Dendritic cell treated with granulocyte-macrophage colony-stimulating factor and Interleukin-4, amounts not matched to agents 40 ng/mL and 50 ng/mL, for 4 days (primary cell): Measurements from ENCODE around the gene SLCO3A1.
"Not testable (repeated sequence)": the region's sequence is repeated elsewhere in the genome, so short reads cannot be mapped to it uniquely, and the experiment has no call there.

Experiments
- H3K27ac Mint-ChIP-seq: one replicate; pipeline ENCODE4 v1.8.0; 2022; ENCODE audit warnings: mild to moderate bottlenecking, mixed read lengths
- H3K27me3 Mint-ChIP-seq: one replicate; pipeline ENCODE4 v1.8.0; 2022; ENCODE audit warnings: mild to moderate bottlenecking, mixed read lengths
- H3K36me3 Mint-ChIP-seq: one replicate; pipeline ENCODE4 v1.8.0; 2022; ENCODE audit warnings: low read depth, mixed read lengths
- H3K4me1 Mint-ChIP-seq: one replicate; pipeline ENCODE4 v1.8.0; 2022; ENCODE audit warnings: low read depth, mixed read lengths
- H3K4me3 Mint-ChIP-seq: one replicate; pipeline ENCODE4 v1.8.0; 2022; ENCODE audit warnings: mild to moderate bottlenecking, moderate library complexity, mixed read lengths
- H3K9me3 Mint-ChIP-seq: one replicate; pipeline ENCODE4 v1.8.0; 2022; ENCODE audit warnings: mixed read lengths
- intact Hi-C: fragments of 100-400 bp; cut with micrococcal nuclease; formaldehyde crosslinking; loops from one replicate; pipeline ENCODE4 v1.15.0; 2022

SLCO3A1 gene

DNA sequence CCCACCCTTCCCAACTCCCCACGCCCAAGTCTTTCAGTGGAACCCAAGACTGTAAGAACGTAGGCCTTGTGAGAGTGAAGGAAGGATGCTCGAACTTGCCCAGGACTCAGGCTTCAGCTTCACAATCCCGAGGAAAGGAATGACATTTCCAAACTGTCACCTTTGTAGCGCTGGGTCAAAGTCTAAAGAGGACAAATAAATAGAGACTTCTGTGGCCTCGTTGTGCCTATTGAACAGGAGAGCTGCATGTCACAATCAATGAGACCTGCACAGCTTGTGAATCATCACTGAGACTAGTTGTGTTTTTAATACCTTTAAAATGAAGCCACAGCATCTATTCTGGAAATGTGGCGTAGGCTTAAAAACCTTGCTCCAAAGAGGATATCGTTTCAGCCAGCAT lies 317.4 kb downstream of the SLCO3A1 start:
- Mint-ChIP-seq H3K27ac (no peak overlapping the region), H3K4me1 (peaks cover 15% of the 10 kb centered on the region)

DNA sequence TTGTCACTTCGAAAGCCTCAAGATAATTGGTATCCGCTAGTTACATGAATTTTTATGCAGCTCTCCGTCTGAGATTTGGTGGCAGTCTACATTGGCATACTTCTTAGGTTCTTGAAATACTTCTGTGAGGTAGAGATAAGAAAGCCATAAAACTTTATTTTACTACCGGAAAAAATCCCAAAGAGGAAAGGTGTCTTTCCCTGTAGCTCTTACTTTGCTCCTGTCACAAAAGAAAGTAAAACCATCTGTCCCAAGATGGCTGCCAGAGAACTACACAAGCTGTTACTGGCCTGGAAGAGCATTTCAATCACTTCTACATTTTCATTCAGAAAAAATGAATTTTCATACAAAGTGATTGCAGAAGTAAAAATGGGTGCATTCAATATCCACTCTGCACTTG lies 325.4 kb downstream of the SLCO3A1 start:
- Mint-ChIP-seq H3K4me3 (no peak overlapping the region), H3K4me1 (no peaks in the 10 kb centered on the region), H3K27ac (no peak overlapping the region), H3K27me3 (no peaks in the 10 kb centered on the region), H3K36me3 (no peaks in the 10 kb centered on the region), H3K9me3 (no peaks in the 10 kb centered on the region)
- intact Hi-C loops = no loop called here

More for the DNA sequence above, 317.4 kb downstream of the SLCO3A1 start:
- Mint-ChIP-seq H3K27me3 (no peaks in the 10 kb centered on the region), H3K9me3 (no peaks in the 10 kb centered on the region), H3K36me3 (peaks cover 54% of the 10 kb centered on the region), H3K4me3 (no peak overlapping the region)
- intact Hi-C loops = no loop called here

DNA sequence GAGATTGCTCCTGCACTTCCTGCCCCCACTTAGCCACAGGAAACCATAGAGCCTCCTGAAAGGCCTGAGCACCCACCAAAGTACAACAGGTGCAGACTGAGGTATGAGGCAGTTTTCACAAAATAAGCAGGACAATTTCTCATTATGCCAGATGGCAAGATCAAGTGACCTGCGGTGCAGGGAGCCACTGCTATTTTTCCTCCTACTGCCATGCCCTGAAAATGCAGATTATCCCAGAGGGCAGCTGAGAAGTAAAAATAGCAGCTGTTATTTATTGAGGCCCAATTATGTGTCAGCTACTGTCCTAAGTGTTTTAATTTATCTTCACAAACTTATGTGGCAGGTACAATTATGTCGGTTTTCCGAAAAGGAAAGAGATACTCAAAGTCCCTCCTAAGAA lies 330.6 kb downstream of the SLCO3A1 start:
- Mint-ChIP-seq H3K4me1 (no peaks in the 10 kb centered on the region), H3K9me3 (no peaks in the 10 kb centered on the region), H3K27me3 (no peaks in the 10 kb centered on the region), H3K36me3 (no peaks in the 10 kb centered on the region), H3K27ac (no peak overlapping the region), H3K4me3 (no peak overlapping the region)
- intact Hi-C loops = no loop called here

DNA sequence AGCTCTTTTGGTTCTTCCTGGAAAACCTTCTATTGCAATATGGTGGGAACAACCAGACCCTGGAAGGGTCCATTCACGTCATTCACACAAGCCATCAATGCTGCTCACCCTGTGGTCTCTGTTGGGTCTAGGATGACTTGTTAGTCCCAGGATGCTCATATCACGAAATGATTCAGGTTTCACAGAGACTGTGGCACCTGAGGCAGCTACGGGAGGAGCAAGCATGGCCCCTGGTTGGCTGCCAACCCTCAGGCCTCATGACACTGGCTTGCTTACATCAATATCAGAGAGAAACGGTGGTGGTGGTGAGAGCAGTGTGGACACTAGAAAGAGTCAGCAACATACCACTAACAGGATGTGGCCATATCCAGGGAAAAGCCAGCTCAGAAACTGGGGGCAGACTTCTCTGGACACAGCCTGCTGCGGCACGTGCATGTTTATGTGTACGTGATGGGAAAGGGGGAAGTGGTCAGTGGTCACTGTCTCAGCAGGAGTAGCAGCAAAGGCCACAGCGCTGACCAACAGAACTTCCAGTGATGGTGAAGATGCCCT lies 331.2 kb downstream of the SLCO3A1 start:
- H3K4me3 Mint-ChIP-seq = no peak overlapping the region
- H3K27me3 Mint-ChIP-seq = no peaks in the 10 kb centered on the region
- no peaks in the 10 kb centered on the region for H3K4me1 Mint-ChIP-seq
- no peaks in the 10 kb centered on the region for H3K9me3 Mint-ChIP-seq
- no peak overlapping the region for H3K27ac Mint-ChIP-seq
- intact Hi-C loops = no loop called here
- H3K36me3 Mint-ChIP-seq = no peaks in the 10 kb centered on the region

DNA sequence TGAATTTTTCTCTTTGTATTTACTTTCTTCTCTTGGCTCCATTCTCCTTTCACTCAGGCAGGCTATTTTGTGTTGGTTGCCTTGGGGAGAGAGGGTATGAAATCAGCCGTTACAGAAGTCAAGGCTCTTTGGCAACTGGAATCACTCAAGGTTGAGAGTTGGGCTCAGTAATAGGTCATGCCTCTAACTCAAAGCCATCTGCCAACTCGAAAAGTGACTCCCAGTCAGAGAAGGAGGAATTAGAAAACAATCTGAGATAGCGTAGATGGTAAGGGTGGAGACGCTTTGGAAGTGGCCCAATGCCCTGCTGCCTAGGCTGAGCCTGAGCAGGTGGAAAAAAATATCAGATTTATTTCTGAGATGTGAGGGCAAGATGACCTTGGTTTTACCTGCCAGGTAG lies 334.5 kb downstream of the SLCO3A1 start:
- H3K36me3 Mint-ChIP-seq = no peaks in the 10 kb centered on the region
- no peaks in the 10 kb centered on the region for H3K4me1 Mint-ChIP-seq
- no peaks in the 10 kb centered on the region for H3K9me3 Mint-ChIP-seq
- H3K4me3 Mint-ChIP-seq = no peak overlapping the region
- no peak overlapping the region for H3K27ac Mint-ChIP-seq
- H3K27me3 Mint-ChIP-seq = no peaks in the 10 kb centered on the region
- intact Hi-C loops = no loop called here

DNA sequence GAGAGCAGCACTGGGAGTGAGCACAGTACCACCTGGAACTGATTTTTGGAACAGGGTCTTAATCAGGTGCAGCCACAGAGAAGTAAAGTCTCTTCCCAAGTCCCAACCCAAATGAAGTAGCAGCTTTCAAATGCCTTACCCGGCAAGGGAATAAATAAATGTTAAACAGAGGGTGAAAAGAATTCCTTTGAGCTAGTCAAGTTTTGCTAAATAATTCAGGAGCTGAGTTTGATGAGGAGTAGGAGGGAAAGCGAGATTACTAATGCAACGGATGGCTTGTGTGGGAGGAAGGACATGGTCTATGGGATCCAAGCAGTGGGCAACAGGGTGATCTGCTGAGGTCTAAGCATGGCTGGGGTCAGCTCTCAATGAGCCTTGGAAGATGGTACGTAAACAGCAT lies 335.7 kb downstream of the SLCO3A1 start:
- no peaks in the 10 kb centered on the region for H3K36me3 Mint-ChIP-seq
- H3K27ac Mint-ChIP-seq = no peak overlapping the region
- H3K4me1 Mint-ChIP-seq = no peaks in the 10 kb centered on the region
- no peaks in the 10 kb centered on the region for H3K9me3 Mint-ChIP-seq
- no peak overlapping the region for H3K4me3 Mint-ChIP-seq
- no peaks in the 10 kb centered on the region for H3K27me3 Mint-ChIP-seq
- intact Hi-C loops = no loop called here

DNA sequence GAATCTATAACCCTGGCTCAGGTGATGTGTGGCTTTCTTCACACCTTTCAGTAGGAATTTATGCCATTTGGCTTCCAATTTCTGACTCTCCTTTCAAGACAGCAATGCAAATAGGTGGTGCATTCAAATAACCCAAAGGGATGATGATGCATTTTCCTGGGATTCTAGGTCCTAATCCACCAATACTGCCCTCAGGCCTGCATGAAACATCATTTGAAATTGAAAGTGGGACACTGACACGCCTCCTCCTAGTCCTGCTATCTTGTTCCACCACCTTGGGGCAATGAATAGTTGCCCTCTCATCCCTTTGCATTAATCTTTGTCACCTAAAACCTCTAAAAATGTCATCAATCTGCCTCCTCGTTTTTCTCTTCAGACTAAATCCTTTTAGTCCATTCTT lies 341.7 kb downstream of the SLCO3A1 start:
- intact Hi-C loops = no loop called here
- Mint-ChIP-seq H3K27me3 (no peaks in the 10 kb centered on the region), H3K27ac (no peak overlapping the region), H3K4me1 (no peaks in the 10 kb centered on the region), H3K4me3 (no peak overlapping the region), H3K36me3 (no peaks in the 10 kb centered on the region), H3K9me3 (no peaks in the 10 kb centered on the region)

DNA sequence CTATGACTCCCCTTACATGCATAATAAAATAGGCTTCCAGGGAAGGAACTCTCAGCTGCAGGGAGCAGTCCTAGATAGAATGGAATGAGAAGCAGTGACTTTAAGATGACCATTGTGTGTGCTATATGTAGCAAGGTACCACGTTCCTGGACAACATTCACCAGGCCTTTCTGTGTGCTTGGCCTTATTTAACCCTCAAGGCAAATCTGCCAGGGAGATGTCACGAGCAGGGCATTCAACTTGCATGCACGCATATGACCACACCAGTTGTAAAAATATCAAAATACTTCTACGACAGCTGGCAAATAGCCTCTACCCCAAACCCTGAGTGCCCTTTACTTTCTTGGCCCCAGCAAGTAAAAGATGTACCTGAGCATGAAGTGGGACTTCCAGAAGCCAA lies 342.8 kb downstream of the SLCO3A1 start:
- no peak overlapping the region for H3K4me3 Mint-ChIP-seq
- intact Hi-C loops = no loop called here
- H3K9me3 Mint-ChIP-seq = no peaks in the 10 kb centered on the region
- H3K27ac Mint-ChIP-seq = no peak overlapping the region
- no peaks in the 10 kb centered on the region for H3K4me1 Mint-ChIP-seq
- no peaks in the 10 kb centered on the region for H3K36me3 Mint-ChIP-seq
- no peaks in the 10 kb centered on the region for H3K27me3 Mint-ChIP-seq

DNA sequence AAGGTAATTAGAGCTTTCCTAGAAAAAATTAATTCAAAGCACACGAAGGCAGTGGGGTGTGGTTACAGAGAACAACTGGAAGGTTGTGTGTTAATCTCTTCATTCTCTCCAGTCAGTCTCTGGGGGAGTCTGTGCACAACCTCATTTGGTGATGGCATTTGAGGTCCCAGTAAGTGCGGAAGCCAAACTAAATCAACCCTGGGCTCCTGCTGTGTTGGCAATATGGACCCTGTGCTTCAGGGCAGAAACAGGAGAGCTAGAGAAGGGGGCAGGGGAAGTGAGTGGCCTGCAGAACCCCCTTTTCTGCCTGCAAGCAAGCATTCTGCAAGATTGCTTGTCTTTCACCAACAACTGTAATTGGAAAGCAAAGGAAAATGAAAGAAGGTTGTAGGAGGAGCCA lies 344.2 kb downstream of the SLCO3A1 start:
- peaks cover 2% of the 10 kb centered on the region for H3K27me3 Mint-ChIP-seq
- no peaks in the 10 kb centered on the region for H3K9me3 Mint-ChIP-seq
- intact Hi-C loops = no loop called here

DNA sequence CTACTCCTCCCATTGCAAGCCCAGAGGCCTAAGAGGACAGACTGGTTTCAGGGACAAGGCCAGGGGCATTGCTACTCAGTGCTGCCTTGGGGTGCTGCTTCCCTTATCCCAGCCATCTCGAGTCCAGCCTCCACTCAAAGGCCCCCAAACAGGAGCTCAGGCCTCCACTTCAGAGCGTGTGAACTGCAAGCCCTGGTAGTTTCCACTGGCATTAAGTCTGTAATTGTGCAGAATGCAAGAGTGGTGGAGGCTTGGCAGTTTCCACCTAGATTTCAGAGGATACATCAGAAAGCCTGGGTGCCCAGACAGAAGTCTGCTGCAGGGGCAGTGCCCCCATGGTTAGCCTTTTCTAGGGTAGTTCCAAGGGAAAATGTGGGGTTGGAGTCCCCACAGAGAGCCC lies 347.4 kb downstream of the SLCO3A1 start:
- Mint-ChIP-seq H3K27ac (no peak overlapping the region), H3K9me3 (no peaks in the 10 kb centered on the region), H3K36me3 (no peaks in the 10 kb centered on the region), H3K4me3 (no peak overlapping the region), H3K27me3 (peaks cover 2% of the 10 kb centered on the region), H3K4me1 (no peaks in the 10 kb centered on the region)
- intact Hi-C loops = no loop called here

More for the DNA sequence above, 344.2 kb downstream of the SLCO3A1 start:
- Mint-ChIP-seq H3K4me3 (no peak overlapping the region), H3K4me1 (no peaks in the 10 kb centered on the region), H3K36me3 (no peaks in the 10 kb centered on the region), H3K27ac (no peak overlapping the region)

DNA sequence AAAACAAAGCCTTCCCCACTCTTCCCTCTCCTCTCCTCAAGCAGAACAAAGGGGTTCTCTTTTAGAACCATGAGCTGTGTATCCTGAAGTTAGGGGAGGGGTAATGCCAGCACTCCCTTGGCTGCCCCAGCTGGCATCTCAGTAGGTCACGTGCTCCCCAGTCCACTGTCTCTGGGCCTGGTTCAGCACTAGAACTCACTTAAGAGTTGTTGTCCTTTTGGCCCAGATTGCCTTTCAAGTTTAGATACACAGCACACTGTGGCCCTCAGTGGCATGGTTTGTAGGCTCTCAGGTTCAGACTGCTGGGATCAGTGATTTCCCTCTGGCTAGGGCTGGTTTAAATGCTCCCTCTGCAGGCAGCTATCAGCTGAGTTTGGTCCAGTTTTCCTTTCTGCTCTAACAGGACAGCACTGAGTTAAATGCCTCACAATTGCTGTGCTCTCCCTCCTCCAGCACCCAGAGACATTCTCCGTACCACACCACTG lies 351.8 kb downstream of the SLCO3A1 start:
- H3K27ac Mint-ChIP-seq = no peak overlapping the region
- H3K4me3 Mint-ChIP-seq = no peak overlapping the region
- H3K36me3 Mint-ChIP-seq = no peaks in the 10 kb centered on the region
- H3K9me3 Mint-ChIP-seq = peaks cover 13% of the 10 kb centered on the region
- intact Hi-C loops = no loop called here
- H3K4me1 Mint-ChIP-seq = no peaks in the 10 kb centered on the region
- peaks cover 2% of the 10 kb centered on the region for H3K27me3 Mint-ChIP-seq

DNA sequence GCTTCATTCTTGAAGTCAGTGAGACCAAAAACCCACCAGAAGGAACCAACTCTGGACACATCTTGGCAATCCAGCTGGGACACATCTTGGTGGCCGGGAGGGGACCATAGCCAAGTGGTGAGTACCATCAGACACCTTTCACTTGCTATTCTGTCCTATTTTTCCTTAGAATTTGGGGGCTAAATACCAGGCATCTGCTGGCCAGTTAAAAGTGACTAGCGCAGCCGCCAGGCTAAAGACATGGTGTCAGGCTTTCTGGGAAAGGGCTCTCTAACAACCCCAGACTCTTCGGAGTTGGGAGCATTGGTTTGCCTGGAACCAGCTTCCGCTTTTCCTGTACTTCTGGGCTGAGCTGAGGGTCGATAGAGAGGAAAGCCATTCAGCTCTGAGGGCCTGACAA lies 354.1 kb downstream of the SLCO3A1 start:
- intact Hi-C loops, H3K4me1 Mint-ChIP-seq, H3K4me3 Mint-ChIP-seq, H3K27me3 Mint-ChIP-seq, H3K27ac Mint-ChIP-seq, H3K36me3 Mint-ChIP-seq: not testable (repeated sequence)
- peaks cover 20% of the 10 kb centered on the region for H3K9me3 Mint-ChIP-seq
